Measurements from ENCODE around the gene HOXA3. TPM values are rescaled to one million over a fixed set of nuclear protein-coding genes. Genes with fewer than 3 reads are reported as not detected.

Gene HOXA3
- total and polyA plus RNA-seq, 4 donors, result 1.9 to 10.7 (median 6.3) TPM

GRCh38 chr7:27093184-27093895 is 59.0 kb downstream of the HOXA3 start:
- peaks cover 5 to 71% (median 9%) of the 10 kb centered on the region in 3 donors for H3K27me3 ChIP-seq (ENCODE audit: control insufficient read depth in 3 of 3, insufficient read depth in 3 of 3, low read length in 2 of 3)
- peaks cover 0 to 5% (median 0%) of the 10 kb centered on the region in 4 donors for H3K36me3 ChIP-seq (ENCODE audit: control insufficient read depth in 4 of 4, insufficient read depth in 4 of 4, low read length in 4 of 4)
- H3K4me1 ChIP-seq (ENCODE audit: control insufficient read depth in 5 of 5, insufficient read depth in 5 of 5, low read length in 5 of 5), result peaks cover 0 to 68% (median 9%) of the 10 kb centered on the region in 5 donors
- TF ChIP-seq CTCF (IDR thresholded peaks at IDR 0.05; ENCODE audit: control extremely low read depth, extremely low read depth), result no peak
- ATAC-seq (ENCODE audit: insufficient read depth, low FRiP score), result no peak
- H3K27ac ChIP-seq (ENCODE audit: low read depth in 1 of 2, low read length in 1 of 2), result no peak overlapping the region
- H3K4me3 ChIP-seq, result no peak overlapping the region
- WGBS, 2 donors, result 37 to 55% methylated on average over 6 of the region's 6 CpGs
- DNase-seq, result peak in 2 of 3 donors; percentile 53 to 55
- no peaks in the 10 kb centered on the region for H3K9me3 ChIP-seq (ENCODE audit: control insufficient read depth in 4 of 4, insufficient read depth in 3 of 4, low read length in 3 of 4)
- H3K9ac ChIP-seq (ENCODE audit: insufficient read depth in 1 of 2, low read length in 2 of 2), result no peak overlapping the region

DNA sequence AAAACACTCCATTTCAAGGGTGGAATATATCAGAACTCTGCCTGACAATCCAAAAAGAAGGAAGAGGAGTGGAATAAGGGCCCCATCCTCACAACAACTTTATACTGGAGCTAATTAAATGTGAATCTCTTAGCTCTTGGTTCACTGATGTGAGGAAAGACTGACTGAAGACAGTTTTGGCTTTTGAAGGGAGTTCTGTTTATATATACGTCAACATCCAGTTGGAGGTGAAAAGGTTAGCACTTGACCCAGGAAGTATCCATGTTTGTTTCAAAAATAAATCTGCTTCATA is 59.6 kb downstream of the HOXA3 start:
- H3K27me3 ChIP-seq (ENCODE audit: control insufficient read depth in 3 of 3, insufficient read depth in 3 of 3, low read length in 2 of 3), result peaks cover 5 to 70% (median 9%) of the 10 kb centered on the region in 3 donors
- H3K9me3 ChIP-seq (ENCODE audit: control insufficient read depth in 4 of 4, insufficient read depth in 3 of 4, low read length in 3 of 4), result peaks cover 0 to 3% (median 0%) of the 10 kb centered on the region in 4 donors
- no peak overlapping the region for H3K4me3 ChIP-seq
- 60 to 73% methylated on average over 1 of the region's 1 CpG for WGBS, 2 donors
- H3K36me3 ChIP-seq (ENCODE audit: control insufficient read depth in 4 of 4, insufficient read depth in 4 of 4, low read length in 4 of 4), result peaks cover 0 to under 1% (median 0%) of the 10 kb centered on the region in 4 donors
- no peak overlapping the region for H3K9ac ChIP-seq (ENCODE audit: insufficient read depth in 1 of 2, low read length in 2 of 2)
- H3K4me1 ChIP-seq (ENCODE audit: control insufficient read depth in 5 of 5, insufficient read depth in 5 of 5, low read length in 5 of 5), result peaks cover 0 to 67% (median 6%) of the 10 kb centered on the region in 5 donors
- DNase-seq (peak in 2 of 3 donors; percentile 72 to 86), ATAC-seq (ENCODE audit: insufficient read depth, low FRiP score) (no peak)
- no peak for TF ChIP-seq CTCF (IDR thresholded peaks at IDR 0.05; ENCODE audit: control extremely low read depth, extremely low read depth)
- H3K27ac ChIP-seq (ENCODE audit: low read depth in 1 of 2, low read length in 1 of 2), result no peak overlapping the region

- WGBS, 2 donors, result 30 to 38% methylated on average over 9 of the region's 9 CpGs
- ATAC-seq (ENCODE audit: insufficient read depth, low FRiP score) (no peak), DNase-seq (peak; percentile 48 to 83 (median 75))
- H3K27ac ChIP-seq (ENCODE audit: low read depth in 1 of 2, low read length in 1 of 2), result no peak overlapping the region
- H3K9me3 ChIP-seq (ENCODE audit: control insufficient read depth in 4 of 4, insufficient read depth in 3 of 4, low read length in 3 of 4), result peaks cover 0 to 6% (median 0%) of the 10 kb centered on the region in 4 donors
- peaks cover 5 to 67% (median 9%) of the 10 kb centered on the region in 3 donors for H3K27me3 ChIP-seq (ENCODE audit: control insufficient read depth in 3 of 3, insufficient read depth in 3 of 3, low read length in 2 of 3)
- peaks cover 0 to 64% (median 6%) of the 10 kb centered on the region in 5 donors for H3K4me1 ChIP-seq (ENCODE audit: control insufficient read depth in 5 of 5, insufficient read depth in 5 of 5, low read length in 5 of 5)
- TF ChIP-seq CTCF (IDR thresholded peaks at IDR 0.05; ENCODE audit: control extremely low read depth, extremely low read depth), result no peak
- H3K36me3 ChIP-seq (ENCODE audit: control insufficient read depth in 4 of 4, insufficient read depth in 4 of 4, low read length in 4 of 4), result no peaks in the 10 kb centered on the region
- H3K4me3 ChIP-seq, result no peak overlapping the region
- no peak overlapping the region for H3K9ac ChIP-seq (ENCODE audit: insufficient read depth in 1 of 2, low read length in 2 of 2)
These were observed 60.2 kb downstream of the HOXA3 start for GRCh38 chr7:27091941-27092818.

Data from lung (tissue), 12 donors.